SK-N-SH treated with all-trans-retinoic acid at 6 μM for 48 hours (cell line): Measurements from ENCODE around the gene RNF213.
"Not testable (repeated sequence)": the region's sequence is repeated elsewhere in the genome, so short reads cannot be mapped to it uniquely, and the experiment has no call there.

ENCODE experiments used
- ATAC-seq: fragments of 200-7000 bp; cut with Tn5 transposase; 3 replicates; pipeline ENCODE4 v1.9.1; 2020; ENCODE audit warnings: mild to moderate bottlenecking, moderate library complexity
- ARNTL ChIP-seq: fragments of 450-650 bp; formaldehyde crosslinking; IDR thresholded peaks from 2 replicates; pipeline ENCODE4 v1.5.0; 2020; ENCODE audit warnings: low read depth, mild to moderate bottlenecking, moderate library complexity, borderline replicate concordance
- BACH2 ChIP-seq: fragments of 250-450 bp; sonication (Bioruptor Pico); IDR thresholded peaks from 2 replicates; pipeline ENCODE4 v1.9.0; 2021; ENCODE audit warnings: mild to moderate bottlenecking, borderline replicate concordance
- CSDC2 ChIP-seq: fragments of 250-450 bp; sonication (Bioruptor Pico); IDR thresholded peaks from 2 replicates; pipeline ENCODE4 v1.5.0; 2020; ENCODE audit warnings: mild to moderate bottlenecking, moderate library complexity
- ESRRG ChIP-seq: fragments of 250-450 bp; sonication (Bioruptor Pico); IDR thresholded peaks from 2 replicates; pipeline ENCODE4 v1.6.1; 2021; ENCODE audit warnings: mild to moderate bottlenecking
- GLIS3 ChIP-seq: fragments of 250-450 bp; sonication (Bioruptor Pico); IDR thresholded peaks from 2 replicates; pipeline ENCODE4 v1.5.0; 2020; ENCODE audit warnings: mild to moderate bottlenecking, moderate library complexity
- OSR1 ChIP-seq: fragments of 250-450 bp; sonication (Bioruptor Pico); IDR thresholded peaks from 2 replicates; pipeline ENCODE4 v1.8.0; 2022; ENCODE audit warnings: moderate library complexity, mild to moderate bottlenecking, inconsistent platforms
- POU6F1 ChIP-seq: fragments of 250-450 bp; sonication (Bioruptor Pico); IDR thresholded peaks from 2 replicates; pipeline ENCODE4 v1.8.0; 2021; ENCODE audit warnings: low read depth, mild to moderate bottlenecking, moderate library complexity, borderline replicate concordance
- PPARA ChIP-seq: fragments of 250-450 bp; sonication (Bioruptor Pico); IDR thresholded peaks from 2 replicates; pipeline ENCODE4 v1.5.0; 2020; ENCODE audit warnings: mild to moderate bottlenecking, borderline replicate concordance
- RARB ChIP-seq: fragments of 250-450 bp; sonication (Bioruptor Pico); IDR thresholded peaks from 2 replicates; pipeline ENCODE4 v1.8.0; 2021; ENCODE audit warnings: mild to moderate bottlenecking, moderate library complexity
- TCF4 ChIP-seq: fragments of 250-450 bp; sonication (Bioruptor Pico); IDR thresholded peaks from 2 replicates; pipeline ENCODE4 v1.8.0; 2021; ENCODE audit warnings: mild to moderate bottlenecking, moderate library complexity, borderline replicate concordance
- TOX ChIP-seq: fragments of 250-450 bp; sonication (Bioruptor Pico); IDR thresholded peaks from 2 replicates; pipeline ENCODE4 v1.8.0; 2021; ENCODE audit warnings: mild to moderate bottlenecking, moderate library complexity, borderline replicate concordance
- ZC3H10 ChIP-seq: fragments of 250-450 bp; sonication (Bioruptor Pico); IDR thresholded peaks from 2 replicates; pipeline ENCODE4 v1.5.1; 2021; ENCODE audit warnings: mild to moderate bottlenecking, moderate library complexity
- ZFP3 ChIP-seq: fragments of 250-450 bp; sonication (Bioruptor Pico); IDR thresholded peaks from 2 replicates; pipeline ENCODE4 v1.5.0; 2020; ENCODE audit warnings: mild to moderate bottlenecking, moderate library complexity
- ZFP30 ChIP-seq: fragments of 450-650 bp; formaldehyde crosslinking; IDR thresholded peaks from 2 replicates; pipeline ENCODE4 v1.5.0; 2022; ENCODE audit warnings: mild to moderate bottlenecking, moderate library complexity
- ZNF565 ChIP-seq: fragments of 450-650 bp; formaldehyde crosslinking; conservative IDR thresholded peaks from 2 replicates; pipeline ENCODE4 v1.5.0; 2020; ENCODE audit warnings: low read depth, mild to moderate bottlenecking, moderate library complexity
- ZNF70 ChIP-seq: fragments of 450-650 bp; formaldehyde crosslinking; IDR thresholded peaks from 2 replicates; pipeline ENCODE4 v1.5.0; 2020; ENCODE audit warnings: mild to moderate bottlenecking, moderate library complexity
- ZNF8 ChIP-seq: fragments of 450-650 bp; formaldehyde crosslinking; IDR thresholded peaks from 2 replicates; pipeline ENCODE4 v1.5.0; 2020; ENCODE audit warnings: mild to moderate bottlenecking, moderate library complexity
- TF ChIP-seq, protein P1 (sequence below): fragments of 250-450 bp; sonication (Bioruptor Pico); IDR thresholded peaks from 2 replicates; pipeline ENCODE4 v1.5.1; 2021; ENCODE audit warnings: mild to moderate bottlenecking, moderate library complexity
- TF ChIP-seq, protein P2 (sequence below): fragments of 250-450 bp; sonication (Bioruptor Pico); IDR thresholded peaks from 2 replicates; pipeline ENCODE4 v1.5.1; 2020; ENCODE audit warnings: low read depth, mild to moderate bottlenecking, moderate library complexity
- TF ChIP-seq, protein P3 (sequence below): fragments of 250-450 bp; sonication (Bioruptor Pico); IDR thresholded peaks from 2 replicates; pipeline ENCODE4 v1.5.0; 2020; ENCODE audit warnings: mild to moderate bottlenecking, moderate library complexity
- TF ChIP-seq, protein P4 (sequence below): fragments of 250-450 bp; sonication (Bioruptor Pico); IDR thresholded peaks from 2 replicates; pipeline ENCODE4 v1.8.0; 2020; ENCODE audit warnings: mild to moderate bottlenecking, moderate library complexity, borderline replicate concordance

The RNF213 gene

GRCh38 chr17:80402959-80403358 is 142.3 kb downstream of the RNF213 start:
- ATAC-seq = no peak
- TF ChIP-seq, protein P1, sequence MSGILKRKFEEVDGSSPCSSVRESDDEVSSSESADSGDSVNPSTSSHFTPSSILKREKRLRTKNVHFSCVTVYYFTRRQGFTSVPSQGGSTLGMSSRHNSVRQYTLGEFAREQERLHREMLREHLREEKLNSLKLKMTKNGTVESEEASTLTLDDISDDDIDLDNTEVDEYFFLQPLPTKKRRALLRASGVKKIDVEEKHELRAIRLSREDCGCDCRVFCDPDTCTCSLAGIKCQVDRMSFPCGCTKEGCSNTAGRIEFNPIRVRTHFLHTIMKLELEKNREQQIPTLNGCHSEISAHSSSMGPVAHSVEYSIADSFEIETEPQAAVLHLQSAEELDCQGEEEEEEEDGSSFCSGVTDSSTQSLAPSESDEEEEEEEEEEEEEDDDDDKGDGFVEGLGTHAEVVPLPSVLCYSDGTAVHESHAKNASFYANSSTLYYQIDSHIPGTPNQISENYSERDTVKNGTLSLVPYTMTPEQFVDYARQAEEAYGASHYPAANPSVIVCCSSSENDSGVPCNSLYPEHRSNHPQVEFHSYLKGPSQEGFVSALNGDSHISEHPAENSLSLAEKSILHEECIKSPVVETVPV (CRISPR knock-in tag) = no peak
- TF ChIP-seq RARB (no peak), TCF4 (no peak), POU6F1 (CRISPR knock-in tag) (no peak), OSR1 (CRISPR knock-in tag) (no peak), BACH2 (CRISPR knock-in tag) (no peak), ESRRG (CRISPR knock-in tag) (no peak), PPARA (CRISPR knock-in tag) (no peak), GLIS3 (no peak)
- TF ChIP-seq, protein P2, sequence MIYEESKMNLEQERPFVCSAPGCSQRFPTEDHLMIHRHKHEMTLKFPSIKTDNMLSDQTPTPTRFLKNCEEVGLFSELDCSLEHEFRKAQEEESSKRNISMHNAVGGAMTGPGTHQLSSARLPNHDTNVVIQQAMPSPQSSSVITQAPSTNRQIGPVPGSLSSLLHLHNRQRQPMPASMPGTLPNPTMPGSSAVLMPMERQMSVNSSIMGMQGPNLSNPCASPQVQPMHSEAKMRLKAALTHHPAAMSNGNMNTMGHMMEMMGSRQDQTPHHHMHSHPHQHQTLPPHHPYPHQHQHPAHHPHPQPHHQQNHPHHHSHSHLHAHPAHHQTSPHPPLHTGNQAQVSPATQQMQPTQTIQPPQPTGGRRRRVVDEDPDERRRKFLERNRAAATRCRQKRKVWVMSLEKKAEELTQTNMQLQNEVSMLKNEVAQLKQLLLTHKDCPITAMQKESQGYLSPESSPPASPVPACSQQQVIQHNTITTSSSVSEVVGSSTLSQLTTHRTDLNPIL (CRISPR knock-in tag) = no peak
- TF ChIP-seq, all 23 proteins: peak for 0

GRCh38 chr17:80406146-80406545 is 145.5 kb downstream of the RNF213 start:
- TF ChIP-seq ZFP3 (CRISPR knock-in tag) (no peak), ARNTL (no peak), ZNF70 (CRISPR knock-in tag) (no peak), TCF4 (no peak), PPARA (CRISPR knock-in tag) (no peak), ZNF8 (CRISPR knock-in tag) (no peak), TOX (CRISPR knock-in tag) (no peak), POU6F1 (CRISPR knock-in tag) (no peak), ZC3H10 (CRISPR knock-in tag) (no peak), ZFP30 (CRISPR knock-in tag) (no peak), BACH2 (CRISPR knock-in tag) (no peak), RARB (no peak), ZNF565 (CRISPR knock-in tag) (no peak), CSDC2 (no peak)
- TF ChIP-seq, protein P2 (CRISPR knock-in tag) = no peak
- TF ChIP-seq, protein P3, sequence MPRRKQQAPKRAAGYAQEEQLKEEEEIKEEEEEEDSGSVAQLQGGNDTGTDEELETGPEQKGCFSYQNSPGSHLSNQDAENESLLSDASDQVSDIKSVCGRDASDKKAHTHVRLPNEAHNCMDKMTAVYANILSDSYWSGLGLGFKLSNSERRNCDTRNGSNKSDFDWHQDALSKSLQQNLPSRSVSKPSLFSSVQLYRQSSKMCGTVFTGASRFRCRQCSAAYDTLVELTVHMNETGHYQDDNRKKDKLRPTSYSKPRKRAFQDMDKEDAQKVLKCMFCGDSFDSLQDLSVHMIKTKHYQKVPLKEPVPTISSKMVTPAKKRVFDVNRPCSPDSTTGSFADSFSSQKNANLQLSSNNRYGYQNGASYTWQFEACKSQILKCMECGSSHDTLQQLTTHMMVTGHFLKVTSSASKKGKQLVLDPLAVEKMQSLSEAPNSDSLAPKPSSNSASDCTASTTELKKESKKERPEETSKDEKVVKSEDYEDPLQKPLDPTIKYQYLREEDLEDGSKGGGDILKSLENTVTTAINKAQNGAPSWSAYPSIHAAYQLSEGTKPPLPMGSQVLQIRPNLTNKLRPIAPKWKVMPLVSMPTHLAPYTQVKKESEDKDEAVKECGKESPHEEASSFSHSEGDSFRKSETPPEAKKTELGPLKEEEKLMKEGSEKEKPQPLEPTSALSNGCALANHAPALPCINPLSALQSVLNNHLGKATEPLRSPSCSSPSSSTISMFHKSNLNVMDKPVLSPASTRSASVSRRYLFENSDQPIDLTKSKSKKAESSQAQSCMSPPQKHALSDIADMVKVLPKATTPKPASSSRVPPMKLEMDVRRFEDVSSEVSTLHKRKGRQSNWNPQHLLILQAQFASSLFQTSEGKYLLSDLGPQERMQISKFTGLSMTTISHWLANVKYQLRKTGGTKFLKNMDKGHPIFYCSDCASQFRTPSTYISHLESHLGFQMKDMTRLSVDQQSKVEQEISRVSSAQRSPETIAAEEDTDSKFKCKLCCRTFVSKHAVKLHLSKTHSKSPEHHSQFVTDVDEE (CRISPR knock-in tag) = no peak
- TF ChIP-seq, protein P4, sequence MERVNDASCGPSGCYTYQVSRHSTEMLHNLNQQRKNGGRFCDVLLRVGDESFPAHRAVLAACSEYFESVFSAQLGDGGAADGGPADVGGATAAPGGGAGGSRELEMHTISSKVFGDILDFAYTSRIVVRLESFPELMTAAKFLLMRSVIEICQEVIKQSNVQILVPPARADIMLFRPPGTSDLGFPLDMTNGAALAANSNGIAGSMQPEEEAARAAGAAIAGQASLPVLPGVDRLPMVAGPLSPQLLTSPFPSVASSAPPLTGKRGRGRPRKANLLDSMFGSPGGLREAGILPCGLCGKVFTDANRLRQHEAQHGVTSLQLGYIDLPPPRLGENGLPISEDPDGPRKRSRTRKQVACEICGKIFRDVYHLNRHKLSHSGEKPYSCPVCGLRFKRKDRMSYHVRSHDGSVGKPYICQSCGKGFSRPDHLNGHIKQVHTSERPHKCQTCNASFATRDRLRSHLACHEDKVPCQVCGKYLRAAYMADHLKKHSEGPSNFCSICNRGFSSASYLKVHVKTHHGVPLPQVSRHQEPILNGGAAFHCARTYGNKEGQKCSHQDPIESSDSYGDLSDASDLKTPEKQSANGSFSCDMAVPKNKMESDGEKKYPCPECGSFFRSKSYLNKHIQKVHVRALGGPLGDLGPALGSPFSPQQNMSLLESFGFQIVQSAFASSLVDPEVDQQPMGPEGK (CRISPR knock-in tag) = no peak
- ATAC-seq = no peak

- not testable (repeated sequence) for ATAC-seq
Measured at GRCh38 chr17:80407917-80408316, 147.3 kb downstream of the RNF213 start.
